Naive thymus-derived CD4-positive, alpha-beta T cell (primary cell): Measurements from ENCODE around the gene BRF1. TPM values are rescaled to one million over a fixed set of nuclear protein-coding genes. Genes with fewer than 3 reads are reported as not detected.

Source experiments
- ATAC-seq: fragments of 150-1000 bp; cut with Tn5 transposase; 2 replicates; pipeline ENCODE4 v1.10.0; 2021; ENCODE audit warnings: mild to moderate bottlenecking, moderate library complexity
- CTCF ChIA-PET: fragments of 350-600 bp; sonication (Branson Sonifier 250); formaldehyde crosslinking; loops from one replicate; lab custom pipeline; 2021; ENCODE audit warnings: antibody characterized with exemption; lab: Charles Lee
- POLR2A ChIA-PET: fragments of 350-600 bp; sonication (Branson Sonifier 250); formaldehyde crosslinking; loops from one replicate; lab custom pipeline; 2021; ENCODE audit warnings: antibody characterized with exemption, inconsistent platforms; lab: Charles Lee
- DNase-seq, 9 donors: peaks; one replicate each; pipeline versions ENCODE4 v3.0.0 to v3.0.0-alpha.2; 2020 to 2022; ENCODE audit warnings: mixed read lengths in 1 of 9
- H3K27ac ChIP-seq: one replicate; pipeline ENCODE4 v1.7.0; 2013; ENCODE audit warnings: mild to moderate bottlenecking, low read depth, low read length, moderate library complexity
- H3K27me3 ChIP-seq, 2 donors: one replicate each; pipeline ENCODE4 v1.7.0; 2013; ENCODE audit warnings: low read length in 2 of 2, mild to moderate bottlenecking in 2 of 2, moderate library complexity in 2 of 2; ENCODE audit not compliant: control insufficient read depth in 2 of 2, insufficient read depth in 2 of 2
- H3K36me3 ChIP-seq, 3 experiments: 1 replicate in 2 of 3; 2 replicates in 1 of 3; pipeline ENCODE4 v1.7.0; 2013; ENCODE audit warnings: low read length in 3 of 3, mild to moderate bottlenecking in 3 of 3, moderate library complexity in 1 of 3; ENCODE audit not compliant: insufficient read depth in 3 of 3, control insufficient read depth in 2 of 3
- H3K4me1 ChIP-seq, 2 donors: one replicate each; pipeline ENCODE4 v1.7.0; 2013; ENCODE audit warnings: low read length in 2 of 2, mild to moderate bottlenecking in 2 of 2, moderate library complexity in 1 of 2; ENCODE audit not compliant: control insufficient read depth in 2 of 2, insufficient read depth in 2 of 2
- H3K4me3 ChIP-seq: 2 replicates; pipeline ENCODE4 v1.7.0; 2013; ENCODE audit warnings: mild to moderate bottlenecking, low read length
- H3K9me3 ChIP-seq, 3 experiments: 1 replicate in 2 of 3; 2 replicates in 1 of 3; pipeline ENCODE4 v1.7.0; 2013; ENCODE audit warnings: low read length in 3 of 3; ENCODE audit not compliant: control insufficient read depth in 2 of 3
- H3K27ac Mint-ChIP-seq, 9 donors: one replicate each; pipeline ENCODE4 v1.8.0; 2020 to 2022; ENCODE audit warnings: mixed read lengths in 9 of 9, mild to moderate bottlenecking in 8 of 9, moderate library complexity in 5 of 9, inconsistent platforms in 2 of 9
- H3K27me3 Mint-ChIP-seq, 5 donors: one replicate each; pipeline ENCODE4 v1.8.0; 2021 to 2022; ENCODE audit warnings: mixed read lengths in 5 of 5, mild to moderate bottlenecking in 1 of 5
- H3K36me3 Mint-ChIP-seq, 5 donors: one replicate each; pipeline ENCODE4 v1.8.0; 2020 to 2022; ENCODE audit warnings: mixed read lengths in 5 of 5, mild to moderate bottlenecking in 3 of 5, inconsistent platforms in 1 of 5
- H3K4me1 Mint-ChIP-seq, 7 donors: one replicate each; pipeline ENCODE4 v1.8.0; 2020 to 2022; ENCODE audit warnings: mixed read lengths in 7 of 7, mild to moderate bottlenecking in 3 of 7, inconsistent platforms in 1 of 7
- H3K4me3 Mint-ChIP-seq, 10 donors: one replicate each; pipeline ENCODE4 v1.8.0; 2020 to 2022; ENCODE audit warnings: mild to moderate bottlenecking in 10 of 10, mixed read lengths in 10 of 10, moderate library complexity in 6 of 10, inconsistent platforms in 2 of 10
- H3K9me3 Mint-ChIP-seq, 11 donors: one replicate each; pipeline ENCODE4 v1.8.0; 2020 to 2022; ENCODE audit warnings: mixed read lengths in 11 of 11, mild to moderate bottlenecking in 4 of 11, inconsistent platforms in 1 of 11, moderate library complexity in 1 of 11
- intact Hi-C, 2 donors: fragments of 100-400 bp; cut with micrococcal nuclease; formaldehyde crosslinking; loops; one replicate each; pipeline ENCODE4 v1.15.1; 2023
- polyA plus RNA-seq, 2 donors: library from polyadenylated mRNA; unstranded; fragments of 300-500 nt; fragmentation: Illumina TruSeq; gene quantifications; one replicate each; pipeline ENCODE4 v1.2.3, GENCODE V29; 2021
- total RNA-seq, 6 experiments: library from RNA in 5 of 6; stranded (reverse) in 5 of 6; gene quantifications; 1 replicate in 5 of 6; 2 replicates in 1 of 6; pipeline ENCODE4 v1.2.3 and lab custom pipeline; 2021 to 2026

Gene BRF1
- total and polyA plus RNA-seq, 7 experiments from 2014 or later, result 7.1 to 75.7 (median 60.2) TPM

GRCh38 chr14:105250986-105251385, 49.8 kb downstream of the BRF1 start:
- peak overlapping the region; percentile 25 to 81 (median 60) for H3K4me3 Mint-ChIP-seq
- peaks cover 10 to 36% (median 23%) of the 10 kb centered on the region in 7 donors for H3K4me1 Mint-ChIP-seq
- peaks cover 0 to 39% (median 0%) of the 10 kb centered on the region in 3 experiments for H3K36me3 ChIP-seq

DNA sequence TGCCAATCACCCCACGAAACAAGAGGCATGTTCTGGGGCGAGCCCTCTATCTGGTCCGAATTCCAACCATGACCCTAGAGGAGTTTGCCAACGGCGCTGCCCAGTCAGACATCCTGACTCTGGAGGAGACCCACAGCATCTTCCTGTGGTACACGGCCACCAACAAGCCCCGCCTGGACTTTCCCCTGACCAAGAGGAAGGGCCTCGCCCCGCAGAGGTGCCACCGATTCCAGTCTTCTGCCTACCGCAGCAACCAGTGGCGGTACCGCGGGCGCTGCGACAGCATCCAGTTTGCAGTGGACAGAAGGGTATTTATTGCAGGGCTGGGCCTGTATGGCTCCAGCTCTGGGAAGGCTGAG, 50.8 kb downstream of the BRF1 start:
- ChIA-PET CTCF (no interaction called here), POLR2A (interaction anchor here (2.5 kb wide), 1 partner anchor 51 kb away, joined by 9 read pairs; the partner anchor contains the start of gene BRF1)
- Mint-ChIP-seq H3K9me3 (no peaks in the 10 kb centered on the region), H3K4me3 (peak overlapping the region in 9 of 10 donors; percentile 23 to 82 (median 70)), H3K27ac (peak overlapping the region in 8 of 9 donors; percentile 21 to 88 (median 56)), H3K27me3 (no peaks in the 10 kb centered on the region), H3K36me3 (peaks cover 0 to 14% (median 0%) of the 10 kb centered on the region in 5 donors), H3K4me1 (peaks cover 15 to 45% (median 31%) of the 10 kb centered on the region in 7 donors)
- Histone ChIP-seq H3K27me3 (no peaks in the 10 kb centered on the region), H3K4me3 (no peak overlapping the region), H3K4me1 (peaks cover 12 to 14% of the 10 kb centered on the region in 2 donors), H3K27ac (no peak overlapping the region), H3K9me3 (no peaks in the 10 kb centered on the region), H3K36me3 (peaks cover 0 to 39% (median 0%) of the 10 kb centered on the region in 3 experiments)
- ATAC-seq (no peak), DNase-seq (no peak)
- intact Hi-C loops, result no loop called here

More at GRCh38 chr14:105250986-105251385, 49.8 kb downstream of the BRF1 start:
- Histone ChIP-seq H3K4me1 (peaks cover 12 to 14% of the 10 kb centered on the region in 2 donors), H3K27ac (peak overlapping the region; percentile 35), H3K4me3 (no peak overlapping the region), H3K27me3 (no peaks in the 10 kb centered on the region), H3K9me3 (no peaks in the 10 kb centered on the region)
- no peaks in the 10 kb centered on the region for H3K27me3 Mint-ChIP-seq
- POLR2A ChIA-PET, result no interaction called here
- ATAC-seq (no peak), DNase-seq (no peak)
- H3K36me3 Mint-ChIP-seq, result peaks cover 0 to 9% (median 0%) of the 10 kb centered on the region in 5 donors
- peak overlapping the region in 5 of 9 donors; percentile 20 to 88 (median 72) for H3K27ac Mint-ChIP-seq
- intact Hi-C loops, result no loop called here
- CTCF ChIA-PET, result no interaction called here
- H3K9me3 Mint-ChIP-seq, result no peaks in the 10 kb centered on the region

- peak overlapping the region; percentile 9 for H3K4me3 ChIP-seq
- H3K4me1 ChIP-seq, result peaks cover 12 to 14% of the 10 kb centered on the region in 2 donors
- intact Hi-C loops, result loop anchor here in 1 of 2 donors (10.0 kb wide), 1 partner anchor 45 kb away; no protein-coding TSS in a partner anchor
- DNase-seq (no peak), ATAC-seq (no peak)
- no peaks in the 10 kb centered on the region for H3K27me3 ChIP-seq
- Mint-ChIP-seq H3K9me3 (no peaks in the 10 kb centered on the region), H3K4me1 (peaks cover 15 to 49% (median 31%) of the 10 kb centered on the region in 7 donors), H3K27ac (peak overlapping the region in 7 of 9 donors; percentile 21 to 83 (median 78)), H3K36me3 (peaks cover 0 to 14% (median 0%) of the 10 kb centered on the region in 5 donors), H3K4me3 (peak overlapping the region; percentile 63 to 83 (median 76)), H3K27me3 (no peaks in the 10 kb centered on the region)
- H3K9me3 ChIP-seq, result no peaks in the 10 kb centered on the region
- CTCF ChIA-PET, result no interaction called here
- POLR2A ChIA-PET, result interaction anchor here (0.9 to 2.5 kb wide), 2 partner anchors 52 to 65 kb away, joined by 3 to 9 read pairs; partner anchors contain the start of genes BRF1 and PACS2
- H3K27ac ChIP-seq, result peak overlapping the region; percentile 77
- peaks cover 0 to 39% (median 0%) of the 10 kb centered on the region in 3 experiments for H3K36me3 ChIP-seq
These were observed 51.4 kb downstream of the BRF1 start for GRCh38 chr14:105249182-105250007.

GRCh38 chr14:105248368-105249181, 52.2 kb downstream of the BRF1 start, which contains the start of gene BTBD6:
TSS of gene BTBD6 (plus strand) at chr14:105248533. CDS start at chr14:105248712, 179 bp downstream.
- Histone ChIP-seq H3K9me3 (no peaks in the 10 kb centered on the region), H3K4me1 (peaks cover 12 to 14% of the 10 kb centered on the region in 2 donors), H3K27me3 (no peaks in the 10 kb centered on the region), H3K4me3 (peak within 1 kb of the TSS; percentile 73), H3K36me3 (peaks cover 0 to 42% (median 0%) of the 10 kb centered on the region in 3 experiments), H3K27ac (peak within 1 kb of the TSS; percentile 79)
- H3K27ac Mint-ChIP-seq, result peak within 1 kb of the TSS in 8 of 9 donors; percentile 64 to 89 (median 82)
- peak within 1 kb of the TSS; percentile 69 to 85 (median 80) for H3K4me3 Mint-ChIP-seq
- DNase-seq (peak; percentile 83 to 91 (median 88)), ATAC-seq (peak; percentile 94)
- no peaks in the 10 kb centered on the region for H3K9me3 Mint-ChIP-seq
- no peaks in the 10 kb centered on the region for H3K27me3 Mint-ChIP-seq
- ChIA-PET POLR2A (interaction anchor here (0.9 to 2.5 kb wide), 4 partner anchors 10 to 66 kb away, joined by 3 to 9 read pairs (median 3); partner anchors contain the start of genes BRF1 and PACS2), CTCF (interaction anchor here (0.5 to 1.5 kb wide), 2 partner anchors 11 to 94 kb away, joined by 3 to 4 read pairs; no protein-coding TSS in a partner anchor)
- H3K36me3 Mint-ChIP-seq, result peaks cover 0 to 14% (median 0%) of the 10 kb centered on the region in 5 donors
- peaks cover 17 to 52% (median 31%) of the 10 kb centered on the region in 7 donors for H3K4me1 Mint-ChIP-seq
- intact Hi-C loops, result loop anchor here (1.0 to 10.0 kb wide), 3 partner anchors 45 to 53 kb away; partner anchors contain the start of gene BRF1 (in 1 of the 2)

DNA sequence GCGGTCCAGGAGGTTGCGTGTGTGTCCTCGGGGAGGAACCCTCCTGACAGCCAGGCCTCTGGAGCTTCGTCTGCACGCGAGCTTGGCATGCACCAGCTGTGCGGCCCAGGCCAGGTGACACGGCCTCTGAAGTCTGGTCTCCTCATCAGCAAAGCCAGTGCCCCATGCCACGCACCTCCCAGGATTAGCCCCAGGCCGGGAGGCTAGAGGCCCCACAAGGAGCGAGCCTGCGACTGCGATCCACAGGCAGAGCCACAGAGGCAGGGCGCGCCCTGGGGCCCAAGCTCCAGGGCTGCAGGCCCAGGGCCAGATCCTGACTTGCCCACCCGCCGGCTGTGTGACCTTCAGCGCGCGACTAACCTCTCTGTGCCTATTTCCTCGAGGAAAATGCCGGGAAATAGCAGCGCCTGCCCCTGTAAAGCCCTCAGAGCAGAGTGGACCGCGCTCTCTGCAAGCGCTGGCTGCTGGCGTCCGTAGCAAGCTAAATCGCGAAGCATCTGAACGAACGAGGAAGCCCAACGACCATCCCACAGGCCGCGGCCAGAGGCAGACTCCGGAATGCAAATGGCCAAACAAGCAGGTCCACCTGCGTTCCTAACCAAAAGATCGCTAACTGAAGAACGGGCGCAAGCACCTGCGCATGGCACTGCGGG, 53.0 kb downstream of the BRF1 start:
- H3K4me3 Mint-ChIP-seq, result peak overlapping the region; percentile 69 to 85 (median 79)
- POLR2A ChIA-PET, result interaction anchor here (0.9 to 2.5 kb wide), 5 partner anchors 11 to 67 kb away, joined by 3 to 9 read pairs (median 3); partner anchors contain the start of genes BRF1 and PACS2
- H3K4me1 Mint-ChIP-seq, result peaks cover 17 to 52% (median 31%) of the 10 kb centered on the region in 7 donors
- Histone ChIP-seq H3K4me3 (peak overlapping the region; percentile 73), H3K4me1 (peaks cover 12 to 14% of the 10 kb centered on the region in 2 donors), H3K9me3 (no peaks in the 10 kb centered on the region), H3K27ac (peak overlapping the region; percentile 74), H3K27me3 (no peaks in the 10 kb centered on the region), H3K36me3 (peaks cover 0 to 39% (median 0%) of the 10 kb centered on the region in 3 experiments)
- ATAC-seq (peak; percentile 10), DNase-seq (no peak)
- H3K27ac Mint-ChIP-seq, result peak overlapping the region in 8 of 9 donors; percentile 56 to 89 (median 70)
- CTCF ChIA-PET, result interaction anchor here (0.7 to 1.5 kb wide), 4 partner anchors 11 to 104 kb away, joined by 3 to 4 read pairs (median 4); no protein-coding TSS in a partner anchor
- intact Hi-C loops, result loop anchor here (1.0 to 10.0 kb wide), 3 partner anchors 45 to 53 kb away; partner anchors contain the start of gene BRF1 (in 1 of the 2)
- peaks cover 0 to 14% (median 0%) of the 10 kb centered on the region in 5 donors for H3K36me3 Mint-ChIP-seq
- no peaks in the 10 kb centered on the region for H3K9me3 Mint-ChIP-seq
- H3K27me3 Mint-ChIP-seq, result no peaks in the 10 kb centered on the region
